DND-41 (cell line): ENCODE results near the gene LTA4H.

Experiments used
- ATAC-seq: fragments of 200-7000 bp; cut with Tn5 transposase; 3 replicates; pipeline ENCODE4 v1.9.1; 2021; ENCODE audit warnings: low read depth; ENCODE audit not compliant: insufficient read depth
- DNase-seq: peaks from one replicate; pipeline ENCODE4 v3.0.0-alpha.2; 2020
- H2AFZ ChIP-seq: 2 replicates; pipeline ENCODE4 v1.6.0; 2012; ENCODE audit warnings: low read depth, low read length
- H3K27ac ChIP-seq: 2 replicates; pipeline ENCODE4 v1.5.1; 2012; ENCODE audit warnings: low read length, inconsistent platforms
- H3K27me3 ChIP-seq: fragments of 200-600 bp; sonication (generic); 2 replicates; pipeline ENCODE4 v1.6.0; 2012; ENCODE audit warnings: low read length, mild to moderate bottlenecking, inconsistent platforms; ENCODE audit not compliant: insufficient read depth, poor library complexity
- H3K36me3 ChIP-seq: 2 replicates; pipeline ENCODE4 v1.5.1; 2012; ENCODE audit warnings: low read length, inconsistent platforms; ENCODE audit not compliant: insufficient read depth
- H3K4me1 ChIP-seq: 2 replicates; pipeline ENCODE4 v1.5.1; 2012; ENCODE audit warnings: mild to moderate bottlenecking, low read length; ENCODE audit not compliant: insufficient read depth
- H3K4me2 ChIP-seq: 2 replicates; pipeline ENCODE4 v1.6.0; 2012; ENCODE audit warnings: mild to moderate bottlenecking, moderate library complexity, low read length, inconsistent platforms; ENCODE audit not compliant: insufficient read depth
- H3K4me3 ChIP-seq, 2 experiments: fragments of 200-600 bp in 1 of 2; shearing (Covaris generic) in 1 of 2; 2 replicates each; pipeline ENCODE4 v1.5.1; 2012 to 2016; ENCODE audit warnings: inconsistent platforms in 2 of 2, low read length in 2 of 2, mild to moderate bottlenecking in 2 of 2, low read depth in 1 of 2, moderate library complexity in 1 of 2
- H3K79me2 ChIP-seq: 2 replicates; pipeline ENCODE4 v1.6.0; 2012; ENCODE audit warnings: low read length, inconsistent platforms; ENCODE audit not compliant: insufficient read depth
- H3K9ac ChIP-seq: 2 replicates; pipeline ENCODE4 v1.6.0; 2012; ENCODE audit warnings: low read depth, mild to moderate bottlenecking, inconsistent platforms, low read length, moderate library complexity
- H3K9me3 ChIP-seq: 2 replicates; pipeline ENCODE4 v1.5.1; 2012; ENCODE audit warnings: low read length, moderate library complexity, mild to moderate bottlenecking, inconsistent platforms; ENCODE audit not compliant: insufficient read depth, severe bottlenecking
- H4K20me1 ChIP-seq: 2 replicates; pipeline ENCODE4 v1.6.0; 2012; ENCODE audit warnings: low read length; ENCODE audit not compliant: insufficient read depth
- CTCF ChIP-seq: IDR thresholded peaks from 2 replicates; pipeline ENCODE4 v1.5.1; 2012; ENCODE audit warnings: borderline replicate concordance, low read length, moderate library complexity, mild to moderate bottlenecking; ENCODE audit not compliant: poor library complexity, severe bottlenecking; ENCODE audit errors: extremely low read depth
- EZH2 ChIP-seq: IDR thresholded peaks from 3 replicates; pipeline ENCODE4 v1.6.1; 2012; ENCODE audit warnings: borderline replicate concordance, low read depth, mild to moderate bottlenecking, moderate library complexity, low read length, inconsistent platforms; ENCODE audit not compliant: severe bottlenecking

Gene LTA4H

GRCh38 chr12:96045566-96045965, 10.2 kb upstream of the LTA4H start:
- DNase-seq: no peak
- H3K4me1 ChIP-seq: no peaks in the 10 kb centered on the region
- H3K79me2 ChIP-seq: no peaks in the 10 kb centered on the region
- no peak overlapping the region for H2AFZ ChIP-seq
- no peak for ATAC-seq
- H3K36me3 ChIP-seq: no peaks in the 10 kb centered on the region
- H3K9me3 ChIP-seq: no peaks in the 10 kb centered on the region
- H3K9ac ChIP-seq: no peak overlapping the region
- H3K4me2 ChIP-seq: no peak overlapping the region
- H3K27me3 ChIP-seq: no peaks in the 10 kb centered on the region
- H3K4me3 ChIP-seq: no peak overlapping the region
- H4K20me1 ChIP-seq: no peaks in the 10 kb centered on the region
- TF ChIP-seq CTCF: no peak
- TF ChIP-seq EZH2: no peak
- no peak overlapping the region for H3K27ac ChIP-seq

GRCh38 chr12:96044943-96045290, 9.5 kb upstream of the LTA4H start:
- H3K4me1 ChIP-seq: no peaks in the 10 kb centered on the region
- no peak overlapping the region for H2AFZ ChIP-seq
- H3K9ac ChIP-seq: no peak overlapping the region

GRCh38 chr12:96044017-96044942, 8.9 kb upstream of the LTA4H start:
- Histone ChIP-seq H3K9ac (no peak overlapping the region), H3K79me2 (no peaks in the 10 kb centered on the region), H3K4me2 (no peak overlapping the region), H2AFZ (no peak overlapping the region), H4K20me1 (no peaks in the 10 kb centered on the region), H3K4me3 (no peak overlapping the region), H3K9me3 (no peaks in the 10 kb centered on the region), H3K27me3 (no peaks in the 10 kb centered on the region), H3K27ac (no peak overlapping the region), H3K4me1 (no peaks in the 10 kb centered on the region), H3K36me3 (no peaks in the 10 kb centered on the region)
- TF ChIP-seq CTCF (no peak), EZH2 (no peak)
- DNase-seq: no peak
- no peak for ATAC-seq

More at GRCh38 chr12:96044943-96045290, 9.5 kb upstream of the LTA4H start:
- H3K4me3 ChIP-seq: no peak overlapping the region
- H3K9me3 ChIP-seq: no peaks in the 10 kb centered on the region
- H3K36me3 ChIP-seq: no peaks in the 10 kb centered on the region
- H3K4me2 ChIP-seq: no peak overlapping the region
- DNase-seq (no peak), ATAC-seq (no peak)
- no peaks in the 10 kb centered on the region for H4K20me1 ChIP-seq
- H3K27ac ChIP-seq: no peak overlapping the region
- no peaks in the 10 kb centered on the region for H3K79me2 ChIP-seq
- no peak for TF ChIP-seq CTCF
- no peak for TF ChIP-seq EZH2
- H3K27me3 ChIP-seq: no peaks in the 10 kb centered on the region
